Upper lobe of left lung (tissue), 4 donors: ENCODE data around the gene PKNOX2.

Experiments used
- CTCF ChIP-seq, 6 experiments: fragments of 450-650 bp in 4 of 6; fragments of 200-600 bp in 2 of 6; sonication (generic) in 2 of 6; IDR thresholded peaks; one replicate each; pipeline ENCODE4 v1.5.1; 2016 to 2019; ENCODE audit warnings: antibody characterized with exemption in 6 of 6
- EP300 ChIP-seq, 4 donors: sonication (generic); formaldehyde crosslinking; IDR thresholded peaks; one replicate each; pipeline ENCODE4 v1.5.1; 2017; ENCODE audit warnings: antibody characterized with exemption in 4 of 4, control low read depth in 2 of 4
- POLR2A ChIP-seq, 4 donors: fragments of 450-650 bp; IDR thresholded peaks; one replicate each; pipeline ENCODE4 v1.5.1; 2016 to 2017; ENCODE audit warnings: antibody characterized with exemption in 4 of 4, mild to moderate bottlenecking in 2 of 4
- POLR2AphosphoS5 ChIP-seq, 2 donors: sonication (generic); formaldehyde crosslinking; IDR thresholded peaks; one replicate each; pipeline ENCODE4 v1.5.1; 2017; ENCODE audit warnings: antibody characterized with exemption in 2 of 2

DNA sequence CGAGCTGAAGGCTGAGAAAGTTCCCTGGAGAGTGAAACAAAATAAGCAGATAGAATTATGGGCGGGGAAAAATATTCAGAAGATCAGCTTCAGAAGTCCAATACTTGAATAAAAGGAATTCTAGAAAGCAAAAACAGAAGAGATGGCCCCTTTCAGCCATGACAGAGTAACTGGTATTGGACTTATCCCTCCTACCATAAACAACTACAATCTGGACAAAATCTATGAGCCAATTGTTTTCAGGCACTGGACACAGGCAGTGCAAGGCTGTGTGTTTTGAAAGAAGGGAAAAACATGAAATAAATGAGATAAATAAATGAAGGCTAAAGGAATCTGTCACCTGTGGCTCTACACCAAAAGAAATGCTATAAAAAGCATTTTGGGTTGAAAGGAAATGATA lies 305.8 kb downstream of the PKNOX2 start:
- TF ChIP-seq CTCF (IDR thresholded peaks at IDR 0.05), result no peak
- no peak for TF ChIP-seq POLR2AphosphoS5 (IDR thresholded peaks at IDR 0.05)
- TF ChIP-seq POLR2A (IDR thresholded peaks at IDR 0.05), result no peak
- no peak for TF ChIP-seq EP300 (IDR thresholded peaks at IDR 0.05)
